ENCODE data around the gene CAMK2G.

DNA sequence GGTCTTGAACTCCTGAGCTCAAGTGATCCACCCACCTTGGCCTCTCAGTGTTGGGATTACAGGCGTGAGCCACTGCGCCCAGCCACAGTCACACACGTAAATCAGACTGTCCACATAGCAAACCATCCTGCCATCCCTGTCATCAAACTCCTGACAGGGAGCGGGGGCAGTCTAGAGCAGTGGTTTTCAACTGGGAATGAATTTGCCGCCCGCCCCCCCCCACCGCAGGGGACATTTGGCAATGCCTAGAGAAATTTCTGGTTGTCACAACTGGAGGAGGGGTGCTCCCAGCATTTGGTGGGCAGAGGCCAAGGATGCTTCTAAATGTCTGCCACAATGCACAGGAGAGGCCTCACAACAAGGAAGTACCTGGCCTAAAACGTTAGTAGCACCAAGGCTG, 24.1 kb downstream of the CAMK2G start:
- TF ChIP-seq, protein P1, sequence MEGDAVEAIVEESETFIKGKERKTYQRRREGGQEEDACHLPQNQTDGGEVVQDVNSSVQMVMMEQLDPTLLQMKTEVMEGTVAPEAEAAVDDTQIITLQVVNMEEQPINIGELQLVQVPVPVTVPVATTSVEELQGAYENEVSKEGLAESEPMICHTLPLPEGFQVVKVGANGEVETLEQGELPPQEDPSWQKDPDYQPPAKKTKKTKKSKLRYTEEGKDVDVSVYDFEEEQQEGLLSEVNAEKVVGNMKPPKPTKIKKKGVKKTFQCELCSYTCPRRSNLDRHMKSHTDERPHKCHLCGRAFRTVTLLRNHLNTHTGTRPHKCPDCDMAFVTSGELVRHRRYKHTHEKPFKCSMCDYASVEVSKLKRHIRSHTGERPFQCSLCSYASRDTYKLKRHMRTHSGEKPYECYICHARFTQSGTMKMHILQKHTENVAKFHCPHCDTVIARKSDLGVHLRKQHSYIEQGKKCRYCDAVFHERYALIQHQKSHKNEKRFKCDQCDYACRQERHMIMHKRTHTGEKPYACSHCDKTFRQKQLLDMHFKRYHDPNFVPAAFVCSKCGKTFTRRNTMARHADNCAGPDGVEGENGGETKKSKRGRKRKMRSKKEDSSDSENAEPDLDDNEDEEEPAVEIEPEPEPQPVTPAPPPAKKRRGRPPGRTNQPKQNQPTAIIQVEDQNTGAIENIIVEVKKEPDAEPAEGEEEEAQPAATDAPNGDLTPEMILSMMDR (IDR thresholded peaks at IDR 0.05): no peak
- no peak for TF ChIP-seq EZH2phosphoT487 (IDR thresholded peaks at IDR 0.05)
- no peak for TF ChIP-seq EZH2 (IDR thresholded peaks at IDR 0.05)

Data from neural progenitor cell (in vitro differentiated cells).